ENCODE data around the gene ZNF789. TPM values are rescaled to one million over a fixed set of nuclear protein-coding genes. Genes with fewer than 3 reads are reported as not detected.
A peak's percentile ranks its signal among the peaks of the same experiment; 100 is the strongest.

Gene ZNF789
- total and polyA plus RNA-seq, 2 of the 4 experiments (the other 2 are of a cell fraction) = 4.8 to 8.9 TPM

- TF ChIP-seq ELK1 (IDR thresholded peaks at IDR 0.05; ENCODE audit: borderline replicate concordance, low read depth, low read length) (no peak), CEBPB (IDR thresholded peaks at IDR 0.05; ENCODE audit: low read depth, low read length) (peak; percentile 78)
These were observed 27.3 kb downstream of the ZNF789 start, which contains the start of gene ZNF394 (continued) for GRCh38 chr7:99499721-99500636.

DNA sequence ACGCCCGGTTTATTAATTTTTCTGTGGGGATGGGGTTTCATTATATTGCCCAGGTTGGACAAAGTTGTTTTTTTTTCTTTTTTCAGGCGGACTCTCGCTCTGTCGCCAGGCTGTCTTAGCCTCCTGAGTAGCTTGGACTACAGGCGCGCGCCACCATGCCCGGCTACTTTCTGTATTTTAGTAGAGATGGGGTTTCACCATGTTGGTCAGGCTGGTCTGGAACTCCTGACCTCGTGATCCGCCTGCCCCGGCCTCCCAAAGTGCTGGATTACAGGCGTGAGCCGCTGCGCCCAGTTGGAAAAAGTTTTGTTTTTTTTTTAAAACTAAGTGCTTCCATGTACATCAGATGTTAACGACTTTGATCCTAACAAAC lies 27.9 kb downstream of the ZNF789 start:
- POLR2A ChIA-PET (ENCODE audit: unreplicated experiment) = no interaction called here
- peak overlapping the region; percentile 34 for H2BK5ac ChIP-seq (ENCODE audit: low read depth, low read length, poor library complexity, severe bottlenecking)
- dilution Hi-C loops (cut with HindIII; ENCODE audit: low sequenced_read_pairs, unreplicated experiment) = no loop called here
- no peak overlapping the region for H2BK15ac ChIP-seq (ENCODE audit: low read depth, low read length)
- H3K9ac ChIP-seq (ENCODE audit: low read depth, low read length) = peak overlapping the region; percentile 68
- H4K8ac ChIP-seq (ENCODE audit: low read depth in 2 of 2, low read length in 2 of 2) = peak overlapping the region; percentile 13 to 91; a peak in 2 of 4 replicates
- peak overlapping the region; percentile 39 for H4K5ac ChIP-seq (ENCODE audit: low read depth, low read length)
- peak overlapping the region; percentile 70 for H3K14ac ChIP-seq (replicated peaks; ENCODE audit: low read depth, low read length)
- H3K27ac ChIP-seq (ENCODE audit: insufficient read depth, low read length) = no peak overlapping the region
- DNase-seq = no peak
- H3K18ac ChIP-seq (ENCODE audit: low read depth, low read length) = no peak overlapping the region
- in situ Hi-C loops (cut with MboI; ENCODE audit: low sequenced_read_pairs) = no loop called here
- H3K9me3 ChIP-seq (ENCODE audit: control insufficient read depth, insufficient read depth, low read length) = no peaks in the 10 kb centered on the region
- no peak overlapping the region for H2BK120ac ChIP-seq (ENCODE audit: low read depth, low read length)
- peaks cover 10 to 40% of the 10 kb centered on the region in 2 experiments for H3K79me1 ChIP-seq (ENCODE audit: low read depth in 1 of 2, low read length in 2 of 2)
- H3K4me1 ChIP-seq (ENCODE audit: control insufficient read depth, insufficient read depth, low read length) = peaks cover 3% of the 10 kb centered on the region
- peak overlapping the region; percentile 97 for H2AFZ ChIP-seq (replicated peaks; ENCODE audit: low read length, poor library complexity)
- peak overlapping the region; percentile 19 for H3K4ac ChIP-seq (ENCODE audit: low read depth, low read length)
- BruUV-seq (replicated peaks) = no TSS peak
- no peak overlapping the region for H4K91ac ChIP-seq (ENCODE audit: insufficient read depth, low read depth, low read length)
- peak overlapping the region; percentile 29 for H3K4me2 ChIP-seq (ENCODE audit: low read depth, low read length)
- 0 out of 2 replicates have a peak, but pooled peaks cover 4% of the 10 kb centered on the region for H3K9me1 ChIP-seq (ENCODE audit: insufficient read depth, low read length)
- peak overlapping the region; percentile 42 for H2AK5ac ChIP-seq (ENCODE audit: low read depth, low read length)
- ATAC-seq (ENCODE audit: low read depth) = no peak
- no peaks in the 10 kb centered on the region for H3K27me3 ChIP-seq (ENCODE audit: control insufficient read depth, insufficient read depth, low read length)
- H2BK20ac ChIP-seq (ENCODE audit: low read depth, low read length) = no peak overlapping the region
- peaks cover 11% of the 10 kb centered on the region; the same call in 1 of the 2 replicates for H4K20me1 ChIP-seq (ENCODE audit: insufficient read depth, low read length)
- H2AK9ac ChIP-seq (replicated peaks; ENCODE audit: low read depth, low read length, poor library complexity) = peak overlapping the region; percentile 95
- no CpG with 5 or more reads among the region's 16 CpGs for WGBS, 2 experiments (ENCODE audit: extremely low coverage in 2 of 2, insufficient read length in 1 of 2)
- 0 out of 2 replicates have a peak overlapping the region, but pooled peaks have one; percentile 38 for H3K56ac ChIP-seq (ENCODE audit: extremely low read depth, insufficient read depth, low read length)
- peak overlapping the region; percentile 64; the same call in 1 of the 2 replicates for H3K23ac ChIP-seq (ENCODE audit: low read depth, low read length)
- H3K36me3 ChIP-seq (ENCODE audit: control insufficient read depth, insufficient read depth, low read length) = peaks cover 10% of the 10 kb centered on the region
- intact Hi-C loops (cut with micrococcal nuclease) = loop anchor here (1.0 kb wide), 1 partner anchor 28 kb away; the partner anchor contains the start of gene ZNF789
- CTCF ChIA-PET = interaction anchor here (0.6 to 0.7 kb wide), 2 partner anchors 23 to 578 kb away, joined by 3 read pairs; no protein-coding TSS in a partner anchor
- H3K4me3 ChIP-seq (ENCODE audit: insufficient read depth, low read depth, low read length) = peak overlapping the region; percentile 57
- TF ChIP-seq RFX5 (IDR thresholded peaks at IDR 0.05; ENCODE audit: low read depth, low read length) (no peak), ELK1 (IDR thresholded peaks at IDR 0.05; ENCODE audit: borderline replicate concordance, low read depth, low read length) (no peak), POLR2A (IDR thresholded peaks at IDR 0.05; ENCODE audit: low read depth, low read length) (no peak), CHD1 (IDR thresholded peaks at IDR 0.05; ENCODE audit: low read depth, low read length) (no peak), NFE2L2 (IDR thresholded peaks at IDR 0.05; ENCODE audit: low read depth, low read length) (no peak), RCOR1 (IDR thresholded peaks at IDR 0.05; ENCODE audit: insufficient replicate concordance, low read length) (no peak), SMC3 (IDR thresholded peaks at IDR 0.05; ENCODE audit: low read depth, low read length) (no peak), MAFK (IDR thresholded peaks at IDR 0.05; ENCODE audit: low read depth, low read length) (no peak), CEBPB (IDR thresholded peaks at IDR 0.05; ENCODE audit: low read depth, low read length) (no peak)
- TF ChIP-seq, protein P1, sequence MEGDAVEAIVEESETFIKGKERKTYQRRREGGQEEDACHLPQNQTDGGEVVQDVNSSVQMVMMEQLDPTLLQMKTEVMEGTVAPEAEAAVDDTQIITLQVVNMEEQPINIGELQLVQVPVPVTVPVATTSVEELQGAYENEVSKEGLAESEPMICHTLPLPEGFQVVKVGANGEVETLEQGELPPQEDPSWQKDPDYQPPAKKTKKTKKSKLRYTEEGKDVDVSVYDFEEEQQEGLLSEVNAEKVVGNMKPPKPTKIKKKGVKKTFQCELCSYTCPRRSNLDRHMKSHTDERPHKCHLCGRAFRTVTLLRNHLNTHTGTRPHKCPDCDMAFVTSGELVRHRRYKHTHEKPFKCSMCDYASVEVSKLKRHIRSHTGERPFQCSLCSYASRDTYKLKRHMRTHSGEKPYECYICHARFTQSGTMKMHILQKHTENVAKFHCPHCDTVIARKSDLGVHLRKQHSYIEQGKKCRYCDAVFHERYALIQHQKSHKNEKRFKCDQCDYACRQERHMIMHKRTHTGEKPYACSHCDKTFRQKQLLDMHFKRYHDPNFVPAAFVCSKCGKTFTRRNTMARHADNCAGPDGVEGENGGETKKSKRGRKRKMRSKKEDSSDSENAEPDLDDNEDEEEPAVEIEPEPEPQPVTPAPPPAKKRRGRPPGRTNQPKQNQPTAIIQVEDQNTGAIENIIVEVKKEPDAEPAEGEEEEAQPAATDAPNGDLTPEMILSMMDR (conservative IDR thresholded peaks at IDR 0.05; ENCODE audit: low read depth, low read length) = no peak
